OCI-LY7 (cell line): ENCODE results near the gene C1orf210.

ENCODE experiments used
- EZH2phosphoT487 ChIP-seq: fragments of 200-600 bp; sonication (generic); IDR thresholded peaks from 2 replicates; pipeline ENCODE4 v1.6.1; 2018; ENCODE audit warnings: low read depth, borderline replicate concordance, mild to moderate bottlenecking, mixed run types, antibody characterized with exemption, low read length, moderate library complexity, mixed read lengths
- TF ChIP-seq, protein P1 (sequence below): fragments of 200-600 bp; sonication (generic); conservative IDR thresholded peaks from 2 replicates; pipeline ENCODE4 v1.5.1; 2014; ENCODE audit warnings: mild to moderate bottlenecking, antibody characterized with exemption, low read length, moderate library complexity, mixed read lengths

DNA sequence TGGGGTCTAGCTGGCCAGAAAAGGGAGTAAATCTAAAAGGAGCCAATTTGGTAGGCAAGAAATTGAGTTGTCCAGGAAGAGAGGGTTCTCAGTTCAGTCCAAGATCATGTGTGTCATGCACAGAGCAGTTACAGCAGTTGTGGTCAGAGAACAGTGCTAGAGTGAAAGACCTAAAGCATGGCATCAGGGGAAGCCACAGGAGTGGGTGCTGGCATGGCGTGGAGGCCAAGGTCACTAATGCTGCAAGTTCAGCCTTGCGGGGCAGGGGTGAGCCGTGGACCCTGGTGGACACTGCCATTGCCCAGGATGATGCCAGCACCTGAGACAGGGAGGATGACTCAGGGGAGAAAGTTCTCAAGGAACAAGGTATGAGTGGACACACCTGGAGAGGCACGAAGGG, 32.2 kb downstream of the C1orf210 start:
- TF ChIP-seq, protein P1, sequence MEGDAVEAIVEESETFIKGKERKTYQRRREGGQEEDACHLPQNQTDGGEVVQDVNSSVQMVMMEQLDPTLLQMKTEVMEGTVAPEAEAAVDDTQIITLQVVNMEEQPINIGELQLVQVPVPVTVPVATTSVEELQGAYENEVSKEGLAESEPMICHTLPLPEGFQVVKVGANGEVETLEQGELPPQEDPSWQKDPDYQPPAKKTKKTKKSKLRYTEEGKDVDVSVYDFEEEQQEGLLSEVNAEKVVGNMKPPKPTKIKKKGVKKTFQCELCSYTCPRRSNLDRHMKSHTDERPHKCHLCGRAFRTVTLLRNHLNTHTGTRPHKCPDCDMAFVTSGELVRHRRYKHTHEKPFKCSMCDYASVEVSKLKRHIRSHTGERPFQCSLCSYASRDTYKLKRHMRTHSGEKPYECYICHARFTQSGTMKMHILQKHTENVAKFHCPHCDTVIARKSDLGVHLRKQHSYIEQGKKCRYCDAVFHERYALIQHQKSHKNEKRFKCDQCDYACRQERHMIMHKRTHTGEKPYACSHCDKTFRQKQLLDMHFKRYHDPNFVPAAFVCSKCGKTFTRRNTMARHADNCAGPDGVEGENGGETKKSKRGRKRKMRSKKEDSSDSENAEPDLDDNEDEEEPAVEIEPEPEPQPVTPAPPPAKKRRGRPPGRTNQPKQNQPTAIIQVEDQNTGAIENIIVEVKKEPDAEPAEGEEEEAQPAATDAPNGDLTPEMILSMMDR: no peak
- TF ChIP-seq EZH2phosphoT487: no peak
